ENCODE data around the gene ADAMTS8.

DNA sequence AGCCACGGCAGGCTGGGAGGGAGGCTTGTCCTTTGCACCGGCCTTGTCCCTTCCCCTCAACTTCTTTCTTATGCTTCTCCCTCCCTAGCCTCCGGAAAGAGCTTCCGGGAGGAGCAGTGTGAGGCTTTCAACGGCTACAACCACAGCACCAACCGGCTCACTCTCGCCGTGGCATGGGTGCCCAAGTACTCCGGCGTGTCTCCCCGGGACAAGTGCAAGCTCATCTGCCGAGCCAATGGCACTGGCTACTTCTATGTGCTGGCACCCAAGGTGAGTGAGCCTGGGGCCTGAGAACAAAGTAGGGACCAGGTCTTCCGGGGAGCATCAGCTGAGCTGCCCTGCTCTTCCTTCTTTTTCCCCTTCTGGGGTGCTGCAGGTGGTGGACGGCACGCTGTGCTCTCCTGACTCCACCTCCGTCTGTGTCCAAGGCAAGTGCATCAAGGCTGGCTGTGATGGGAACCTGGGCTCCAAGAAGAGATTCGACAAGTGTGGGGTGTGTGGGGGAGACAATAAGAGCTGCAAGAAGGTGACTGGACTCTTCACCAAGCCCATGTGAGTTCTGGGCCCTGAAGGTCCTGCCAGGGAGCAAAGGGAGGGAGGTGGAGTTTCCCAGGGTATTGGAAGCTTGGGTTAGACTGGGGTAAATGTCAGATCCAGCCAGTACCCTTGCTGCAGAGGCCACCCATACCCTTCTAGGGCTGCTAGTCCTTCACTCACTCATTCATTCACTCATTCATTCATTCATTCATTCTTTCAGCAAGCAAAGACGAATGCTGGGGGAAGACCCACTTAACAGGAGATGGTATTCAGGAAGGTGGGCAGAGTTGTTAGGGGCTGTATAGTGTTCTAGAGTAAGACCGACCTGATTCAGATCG is 42.7 kb upstream of the ADAMTS8 start:
- TF ChIP-seq SREBF2 (CRISPR knock-in tag; IDR thresholded peaks at IDR 0.05), result no peak
- no peak for TF ChIP-seq NFATC3 (IDR thresholded peaks at IDR 0.05)
- TF ChIP-seq TCF7 (IDR thresholded peaks at IDR 0.05; ENCODE audit: borderline replicate concordance), result no peak
- TF ChIP-seq ZFP36 (IDR thresholded peaks at IDR 0.05; ENCODE audit: low read depth, low read length, partially characterized antibody), result no peak
- TF ChIP-seq CEBPZ (IDR thresholded peaks at IDR 0.05; ENCODE audit: borderline replicate concordance, low read depth, low read length), result no peak
- TF ChIP-seq MEF2D (tag; conservative IDR thresholded peaks at IDR 0.05; ENCODE audit: low read depth), result no peak
- no peak for TF ChIP-seq ZNF263 (CRISPR knock-in tag; IDR thresholded peaks at IDR 0.05; ENCODE audit: borderline replicate concordance)
- no peak for TF ChIP-seq CTCF (IDR thresholded peaks at IDR 0.05 in 2 of 3, conservative IDR thresholded peaks at IDR 0.05 in 1 of 3; ENCODE audit: insufficient read depth in 2 of 3, low read depth in 1 of 3, low read length in 3 of 3)
- no peak for TF ChIP-seq FOXK2 (conservative IDR thresholded peaks at IDR 0.05 in 1 of 2, IDR thresholded peaks at IDR 0.05 in 1 of 2; ENCODE audit: low read depth in 2 of 2)
- TF ChIP-seq, protein P1, sequence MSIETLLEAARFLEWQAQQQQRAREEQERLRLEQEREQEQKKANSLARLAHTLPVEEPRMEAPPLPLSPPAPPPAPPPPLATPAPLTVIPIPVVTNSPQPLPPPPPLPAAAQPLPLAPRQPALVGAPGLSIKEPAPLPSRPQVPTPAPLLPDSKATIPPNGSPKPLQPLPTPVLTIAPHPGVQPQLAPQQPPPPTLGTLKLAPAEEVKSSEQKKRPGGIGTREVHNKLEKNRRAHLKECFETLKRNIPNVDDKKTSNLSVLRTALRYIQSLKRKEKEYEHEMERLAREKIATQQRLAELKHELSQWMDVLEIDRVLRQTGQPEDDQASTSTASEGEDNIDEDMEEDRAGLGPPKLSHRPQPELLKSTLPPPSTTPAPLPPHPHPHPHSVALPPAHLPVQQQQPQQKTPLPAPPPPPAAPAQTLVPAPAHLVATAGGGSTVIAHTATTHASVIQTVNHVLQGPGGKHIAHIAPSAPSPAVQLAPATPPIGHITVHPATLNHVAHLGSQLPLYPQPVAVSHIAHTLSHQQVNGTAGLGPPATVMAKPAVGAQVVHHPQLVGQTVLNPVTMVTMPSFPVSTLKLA (conservative IDR thresholded peaks at IDR 0.05), result no peak
- no peak for TF ChIP-seq RAD21 (CRISPR knock-in tag; conservative IDR thresholded peaks at IDR 0.05 in 1 of 2, IDR thresholded peaks at IDR 0.05 in 1 of 2)
- TF ChIP-seq ELF2 (CRISPR knock-in tag; IDR thresholded peaks at IDR 0.05), result no peak
- no peak for TF ChIP-seq USF2 (CRISPR knock-in tag; IDR thresholded peaks at IDR 0.05)
